GM21737 (cell line): Measurements from ENCODE around the gene KNSTRN.

Source experiments
- ATAC-seq: cut with Tn5 transposase; IDR thresholded peaks from one replicate; pipeline ENCODE4 v1.9.1; 2021; ENCODE audit warnings: mild to moderate bottlenecking, moderate library complexity; ENCODE audit not compliant: unreplicated experiment

Gene KNSTRN

DNA sequence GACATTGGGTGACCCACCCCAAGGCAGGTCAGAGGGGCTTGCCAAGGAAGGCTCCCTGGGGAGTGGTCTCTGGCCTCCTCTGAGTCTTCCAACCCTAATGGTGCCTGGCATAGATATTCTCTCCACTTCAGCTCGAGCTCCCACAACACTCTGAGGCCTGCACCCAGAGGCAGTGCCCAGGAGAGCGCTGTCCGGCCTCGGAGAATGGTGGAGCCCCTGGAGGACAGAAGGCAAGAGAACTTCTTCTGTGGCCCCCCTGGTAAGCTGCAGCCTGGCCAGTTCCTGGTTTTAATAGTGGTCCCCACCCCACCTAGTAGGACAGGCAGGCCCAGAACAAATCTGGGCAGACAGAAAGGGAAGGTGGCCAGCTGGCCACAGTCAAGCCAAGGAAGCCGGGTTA lies 17.5 kb upstream of the KNSTRN start:
- no peak for ATAC-seq

DNA sequence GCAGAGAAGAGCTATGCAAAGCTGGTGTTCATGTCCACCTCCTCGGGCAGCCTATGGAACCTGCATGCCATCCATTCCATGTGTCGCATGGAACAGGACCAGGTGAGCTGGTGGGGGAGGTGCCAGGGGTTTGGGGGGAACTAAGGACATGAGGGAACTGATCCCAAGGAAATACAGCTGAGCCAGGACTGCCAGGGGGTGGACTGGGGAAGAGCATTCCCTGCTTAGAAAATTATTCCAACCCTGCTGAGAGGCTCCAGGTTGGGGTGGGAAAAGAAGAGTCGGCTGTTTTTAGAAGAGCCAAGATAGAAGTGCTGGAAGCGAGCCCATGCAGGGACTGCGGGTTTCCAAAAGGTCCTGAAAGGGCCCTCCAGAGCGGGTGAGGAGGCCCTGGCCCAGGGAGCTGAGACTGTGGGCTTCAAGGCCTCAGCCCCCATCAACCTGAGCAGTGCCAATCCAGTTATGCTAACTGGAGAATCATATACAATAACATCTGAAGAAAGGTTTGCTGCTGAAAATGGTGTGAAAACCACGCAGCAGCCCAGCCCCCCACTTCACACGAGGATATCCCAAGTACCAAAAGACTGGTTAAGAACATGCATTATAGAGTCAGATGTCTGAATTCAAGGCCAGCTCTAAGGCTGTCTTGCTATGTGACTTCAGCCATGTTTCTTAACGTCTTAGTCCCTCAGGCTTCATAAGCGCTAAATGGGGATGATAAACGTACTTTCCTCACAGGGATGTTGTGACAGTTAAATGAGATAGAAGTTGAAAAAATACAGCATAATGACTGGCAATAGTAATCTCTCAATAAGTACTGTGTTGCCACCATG lies 16.7 kb upstream of the KNSTRN start:
- ATAC-seq, result no peak

DNA sequence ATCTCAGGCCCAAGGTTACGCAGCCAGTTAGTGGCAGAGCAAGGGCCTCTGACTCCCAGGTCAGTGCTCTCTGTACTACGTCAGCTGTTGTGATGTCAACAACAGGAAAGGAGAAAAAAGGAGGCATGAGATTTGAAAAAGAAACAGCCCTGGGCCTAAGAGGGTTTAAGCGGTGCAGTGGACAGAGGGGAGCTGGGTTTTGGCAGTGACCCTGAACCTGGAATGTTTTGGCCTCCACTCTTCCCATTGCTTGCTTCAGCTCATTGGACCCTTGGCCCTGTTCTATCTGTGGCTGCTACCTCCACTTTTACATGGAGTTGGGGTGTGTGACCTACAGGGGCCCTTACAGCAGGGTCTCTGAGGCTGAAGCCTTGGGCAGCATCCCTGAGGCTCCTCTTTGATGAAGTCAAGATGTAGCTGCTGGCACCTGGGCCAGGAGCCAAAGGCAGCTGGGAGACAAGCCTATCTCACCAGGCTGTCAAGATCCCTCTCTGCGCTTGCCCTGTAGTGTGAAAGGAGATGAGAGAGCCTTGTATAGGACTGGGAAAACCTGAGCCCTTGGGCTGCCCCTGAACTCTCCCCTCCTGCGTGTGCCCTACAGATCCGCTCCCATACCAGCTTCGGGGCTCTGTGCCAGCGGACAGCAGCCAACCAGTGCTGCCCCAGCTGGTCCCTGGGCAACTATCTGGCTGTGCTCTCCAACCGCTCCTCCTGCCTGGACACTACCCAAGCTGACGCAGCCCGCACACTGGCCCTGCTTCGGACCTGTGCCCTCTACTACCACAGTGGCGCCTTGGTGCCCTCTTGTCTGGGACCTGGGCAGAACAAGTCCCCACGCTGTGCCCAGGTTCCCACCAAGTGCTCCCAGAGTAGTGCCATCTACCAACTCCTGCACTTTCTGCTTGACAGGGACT lies 15.8 kb upstream of the KNSTRN start:
- ATAC-seq, result no peak

DNA sequence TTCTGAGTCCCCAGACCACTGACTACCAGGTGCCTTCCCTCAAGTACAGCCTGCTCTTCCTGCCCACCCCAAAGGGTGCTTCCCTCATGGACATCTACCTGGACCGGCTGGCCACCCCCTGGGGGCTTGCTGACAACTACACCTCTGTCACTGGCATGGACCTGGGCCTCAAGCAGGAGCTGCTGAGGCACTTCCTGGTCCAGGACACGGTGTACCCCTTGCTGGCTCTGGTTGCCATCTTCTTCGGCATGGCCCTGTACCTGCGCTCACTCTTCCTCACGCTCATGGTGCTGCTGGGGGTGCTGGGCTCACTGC lies 15.2 kb upstream of the KNSTRN start:
- no peak for ATAC-seq

DNA sequence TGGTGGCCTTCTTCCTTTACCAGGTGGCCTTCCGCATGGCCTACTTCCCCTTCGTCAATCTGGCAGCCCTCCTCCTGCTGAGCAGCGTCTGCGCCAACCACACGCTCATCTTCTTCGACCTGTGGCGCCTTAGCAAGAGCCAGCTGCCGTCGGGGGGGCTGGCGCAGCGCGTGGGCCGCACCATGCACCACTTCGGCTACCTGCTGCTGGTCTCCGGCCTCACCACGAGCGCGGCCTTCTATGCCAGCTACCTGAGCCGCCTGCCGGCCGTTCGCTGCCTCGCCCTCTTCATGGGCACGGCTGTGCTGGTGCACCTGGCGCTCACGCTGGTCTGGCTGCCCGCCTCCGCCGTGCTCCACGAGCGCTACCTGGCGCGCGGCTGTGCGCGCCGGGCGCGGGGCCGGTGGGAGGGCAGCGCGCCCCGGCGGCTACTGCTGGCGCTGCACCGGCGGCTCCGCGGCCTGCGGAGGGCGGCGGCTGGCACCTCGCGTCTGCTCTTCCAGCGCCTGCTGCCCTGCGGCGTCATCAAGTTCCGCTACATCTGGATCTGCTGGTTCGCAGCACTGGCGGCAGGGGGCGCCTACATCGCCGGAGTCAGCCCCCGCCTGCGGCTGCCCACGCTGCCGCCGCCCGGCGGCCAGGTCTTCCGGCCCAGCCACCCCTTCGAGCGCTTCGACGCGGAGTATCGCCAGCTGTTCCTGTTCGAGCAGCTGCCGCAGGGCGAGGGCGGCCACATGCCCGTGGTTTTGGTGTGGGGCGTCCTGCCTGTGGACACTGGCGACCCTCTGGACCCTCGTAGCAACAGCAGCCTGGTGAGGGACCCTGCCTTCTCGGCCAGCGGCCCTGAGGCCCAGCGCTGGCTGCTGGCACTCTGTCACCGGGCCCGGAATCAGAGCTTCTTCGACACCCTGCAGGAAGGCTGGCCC lies 14.6 kb upstream of the KNSTRN start:
- peak; percentile 82 for ATAC-seq

DNA sequence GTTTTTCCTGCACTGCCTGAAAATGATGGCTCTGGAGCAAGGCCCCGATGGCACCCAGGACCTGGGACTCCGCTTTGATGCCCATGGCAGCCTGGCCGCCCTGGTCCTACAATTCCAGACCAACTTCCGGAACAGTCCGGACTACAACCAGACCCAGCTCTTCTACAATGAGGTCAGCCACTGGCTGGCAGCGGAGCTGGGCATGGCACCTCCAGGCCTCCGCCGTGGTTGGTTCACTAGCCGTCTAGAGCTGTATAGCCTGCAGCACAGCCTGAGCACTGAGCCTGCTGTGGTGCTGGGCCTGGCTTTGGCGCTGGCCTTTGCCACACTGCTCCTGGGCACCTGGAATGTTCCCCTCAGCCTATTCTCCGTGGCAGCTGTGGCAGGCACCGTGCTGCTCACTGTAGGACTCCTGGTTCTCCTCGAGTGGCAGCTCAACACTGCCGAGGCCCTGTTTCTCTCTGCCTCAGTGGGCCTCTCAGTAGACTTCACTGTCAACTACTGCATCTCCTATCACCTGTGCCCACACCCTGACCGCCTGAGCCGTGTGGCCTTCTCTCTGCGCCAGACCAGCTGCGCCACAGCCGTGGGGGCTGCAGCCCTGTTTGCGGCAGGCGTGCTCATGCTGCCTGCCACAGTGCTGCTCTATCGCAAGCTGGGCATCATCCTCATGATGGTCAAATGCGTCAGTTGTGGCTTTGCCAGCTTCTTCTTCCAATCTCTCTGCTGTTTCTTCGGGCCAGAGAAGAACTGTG lies 13.6 kb upstream of the KNSTRN start:
- ATAC-seq, result no peak

DNA sequence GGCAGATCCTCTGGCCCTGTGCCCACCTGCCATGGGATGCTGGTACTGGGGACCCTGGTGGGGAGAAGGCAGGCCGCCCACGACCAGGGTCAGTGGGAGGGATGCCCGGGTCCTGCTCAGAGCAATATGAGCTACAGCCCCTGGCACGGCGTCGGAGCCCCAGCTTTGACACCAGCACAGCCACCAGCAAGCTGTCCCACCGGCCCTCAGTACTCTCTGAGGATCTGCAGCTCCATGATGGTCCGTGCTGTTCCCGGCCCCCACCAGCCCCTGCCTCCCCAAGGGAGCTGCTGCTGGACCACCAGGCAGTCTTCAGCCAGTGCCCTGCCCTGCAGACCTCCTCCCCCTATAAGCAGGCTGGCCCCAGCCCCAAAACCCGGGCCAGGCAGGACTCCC lies 13.0 kb upstream of the KNSTRN start:
- no peak for ATAC-seq

DNA sequence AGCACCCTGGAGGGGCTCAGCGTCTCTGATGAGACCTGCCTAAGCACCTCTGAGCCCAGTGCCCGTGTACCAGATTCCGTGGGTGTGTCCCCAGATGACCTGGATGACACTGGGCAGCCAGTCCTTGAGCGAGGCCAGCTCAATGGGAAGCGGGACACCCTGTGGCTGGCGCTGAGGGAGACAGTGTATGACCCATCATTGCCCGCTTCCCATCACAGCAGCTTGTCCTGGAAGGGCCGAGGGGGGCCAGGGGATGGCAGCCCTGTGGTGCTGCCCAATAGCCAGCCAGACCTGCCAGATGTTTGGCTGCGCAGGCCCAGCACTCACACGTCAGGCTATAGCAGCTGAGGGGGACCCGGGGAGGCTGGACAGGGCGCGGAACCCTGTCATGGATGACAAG lies 12.6 kb upstream of the KNSTRN start:
- no peak for ATAC-seq

DNA sequence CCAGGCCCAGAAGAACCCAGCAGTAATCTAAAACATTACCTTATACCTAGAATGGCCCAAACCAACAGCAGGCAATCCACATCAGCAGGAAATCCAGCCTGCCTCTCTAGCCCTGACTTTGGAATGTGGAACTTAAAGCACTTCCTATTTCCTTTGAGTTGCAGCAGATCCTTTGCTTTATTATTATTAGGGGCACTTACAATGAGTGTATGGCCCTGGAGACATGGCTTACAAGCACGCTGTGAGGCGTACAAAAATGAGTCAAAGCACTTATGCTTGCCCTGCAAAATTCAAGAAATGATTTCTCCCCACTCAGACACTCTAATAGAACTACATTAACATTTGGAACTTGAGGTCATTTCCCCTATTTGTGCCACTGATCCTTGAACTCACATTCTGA lies 9.5 kb upstream of the KNSTRN start:
- no peak for ATAC-seq

DNA sequence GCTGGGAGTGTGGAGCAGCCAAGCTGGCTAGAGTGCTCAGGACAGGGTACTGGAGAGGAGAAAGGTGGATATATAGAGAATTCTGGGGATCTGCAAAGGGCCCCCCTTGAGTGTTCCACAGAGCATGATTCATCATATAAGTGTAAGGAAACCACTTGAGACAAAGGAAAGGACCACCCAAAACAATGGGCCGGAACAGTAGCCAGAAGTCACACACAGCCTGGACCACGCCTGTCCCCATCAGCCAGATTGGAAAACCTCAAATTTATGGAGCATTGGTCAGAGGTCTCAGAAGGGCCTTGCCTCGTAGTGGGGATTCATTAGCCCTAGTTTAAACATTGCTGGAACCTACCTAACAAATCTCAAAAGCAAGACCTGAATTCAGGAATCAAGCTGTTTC lies 4.9 kb upstream of the KNSTRN start:
- no peak for ATAC-seq

DNA sequence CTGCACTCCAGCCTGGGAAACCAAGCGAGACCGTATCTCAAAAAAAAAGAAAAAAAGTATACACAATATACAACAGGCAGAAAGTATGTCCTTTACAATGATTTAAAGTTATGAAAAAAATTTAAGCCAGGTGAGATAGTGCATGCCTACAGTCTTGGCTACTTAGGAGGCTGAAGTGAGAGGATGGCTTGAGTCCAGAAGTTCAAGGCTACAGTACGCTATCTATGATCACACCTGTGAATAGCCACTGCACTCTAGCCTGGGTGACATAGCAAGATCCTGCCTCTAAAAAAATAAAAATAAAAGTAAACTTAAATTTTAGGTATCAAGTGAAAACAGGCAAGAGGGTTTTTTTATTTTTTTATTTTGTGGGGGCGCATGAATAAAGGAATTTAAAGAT lies 3.1 kb upstream of the KNSTRN start:
- ATAC-seq, result no peak

DNA sequence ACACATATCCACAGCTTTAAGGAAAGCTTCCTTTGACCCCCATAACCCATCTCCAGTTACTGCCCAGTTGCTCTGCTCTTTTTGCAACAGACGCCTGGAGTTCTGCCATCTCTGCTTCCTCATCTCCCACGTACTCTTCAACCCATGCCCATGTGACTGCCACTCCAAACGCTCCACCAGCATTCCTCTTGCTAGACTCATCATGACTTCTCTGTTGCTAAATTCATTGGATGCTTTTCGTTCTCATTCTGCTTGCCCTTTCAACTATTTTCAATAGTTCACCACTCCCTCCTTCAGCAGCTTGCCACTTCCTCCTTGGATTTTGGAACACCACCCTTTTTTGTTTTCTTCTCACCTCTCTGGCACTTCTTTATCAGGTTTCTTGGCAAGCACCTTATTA lies 2.7 kb upstream of the KNSTRN start:
- no peak for ATAC-seq

DNA sequence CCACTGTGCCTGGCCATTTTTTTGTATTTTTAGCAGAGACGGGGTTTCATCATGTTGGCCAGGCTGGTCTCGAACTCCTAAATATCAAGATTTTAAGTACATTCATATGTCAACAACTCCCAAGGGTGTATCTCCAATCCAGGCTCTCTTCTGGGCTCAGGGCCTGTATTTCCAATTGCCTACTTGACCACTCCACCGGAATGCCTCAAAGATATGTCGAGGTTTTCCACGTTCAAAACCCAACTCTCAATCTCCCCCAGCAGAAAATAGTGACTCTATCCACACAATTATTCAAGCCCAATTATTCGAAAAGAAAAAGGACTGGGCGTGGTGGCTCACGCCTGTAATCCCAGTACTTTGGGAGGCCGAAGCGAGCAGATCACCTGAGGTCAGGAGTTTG lies 1.9 kb upstream of the KNSTRN start:
- no peak for ATAC-seq

DNA sequence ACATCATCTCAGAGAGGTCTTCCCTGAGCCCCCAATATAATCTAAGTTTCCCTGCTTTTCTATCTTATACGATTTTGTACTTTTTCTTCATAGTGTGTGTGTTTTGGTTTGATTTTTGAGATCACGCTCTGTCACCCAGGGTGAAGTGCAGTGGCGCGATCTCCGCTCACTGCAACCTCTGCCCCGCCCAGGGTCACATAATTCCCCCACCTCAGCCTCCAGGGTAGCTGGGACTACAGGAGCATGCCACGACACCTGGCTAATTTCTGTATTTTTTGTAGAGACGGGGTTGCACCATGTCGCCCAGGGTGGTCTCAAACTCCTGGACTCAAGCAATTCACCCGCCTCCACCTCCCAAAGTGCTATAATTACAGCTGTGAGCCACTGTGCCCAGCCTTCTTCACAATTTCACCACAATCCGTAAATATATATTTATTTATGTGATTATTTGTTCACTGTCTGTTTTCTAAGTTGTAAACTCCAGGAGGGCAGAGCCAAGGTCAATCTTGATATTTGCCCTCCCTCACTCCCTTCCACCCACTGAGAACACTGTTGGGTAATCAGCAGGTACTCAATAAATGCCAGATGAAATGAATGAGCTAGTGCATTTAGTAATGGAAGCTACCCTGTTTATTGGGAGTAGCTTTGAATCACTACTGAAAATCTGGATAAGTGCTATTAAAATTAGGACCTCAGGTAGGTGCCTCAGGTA lies 547 bp upstream of the KNSTRN start:
- ATAC-seq, result no peak

DNA sequence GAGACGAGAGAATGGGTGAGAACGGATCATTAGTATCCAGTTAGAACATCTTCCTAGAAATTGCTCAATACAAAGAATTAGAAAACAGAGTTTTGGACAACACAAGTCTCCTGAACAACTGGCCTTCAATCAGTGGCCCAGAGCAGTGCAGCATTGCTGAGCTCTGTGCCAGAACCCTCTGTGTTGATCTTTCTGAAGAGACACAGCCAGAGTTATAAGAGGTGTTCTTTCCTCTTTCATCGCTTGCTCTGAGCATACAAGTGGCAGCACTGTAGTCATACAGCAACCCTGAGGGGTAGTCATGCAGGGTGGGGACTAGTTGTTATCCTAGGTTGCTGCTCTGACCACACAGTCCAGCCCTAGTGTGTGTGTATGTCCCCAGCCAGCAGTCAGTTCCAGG lies 4.0 kb downstream of the KNSTRN start:
- no peak for ATAC-seq

DNA sequence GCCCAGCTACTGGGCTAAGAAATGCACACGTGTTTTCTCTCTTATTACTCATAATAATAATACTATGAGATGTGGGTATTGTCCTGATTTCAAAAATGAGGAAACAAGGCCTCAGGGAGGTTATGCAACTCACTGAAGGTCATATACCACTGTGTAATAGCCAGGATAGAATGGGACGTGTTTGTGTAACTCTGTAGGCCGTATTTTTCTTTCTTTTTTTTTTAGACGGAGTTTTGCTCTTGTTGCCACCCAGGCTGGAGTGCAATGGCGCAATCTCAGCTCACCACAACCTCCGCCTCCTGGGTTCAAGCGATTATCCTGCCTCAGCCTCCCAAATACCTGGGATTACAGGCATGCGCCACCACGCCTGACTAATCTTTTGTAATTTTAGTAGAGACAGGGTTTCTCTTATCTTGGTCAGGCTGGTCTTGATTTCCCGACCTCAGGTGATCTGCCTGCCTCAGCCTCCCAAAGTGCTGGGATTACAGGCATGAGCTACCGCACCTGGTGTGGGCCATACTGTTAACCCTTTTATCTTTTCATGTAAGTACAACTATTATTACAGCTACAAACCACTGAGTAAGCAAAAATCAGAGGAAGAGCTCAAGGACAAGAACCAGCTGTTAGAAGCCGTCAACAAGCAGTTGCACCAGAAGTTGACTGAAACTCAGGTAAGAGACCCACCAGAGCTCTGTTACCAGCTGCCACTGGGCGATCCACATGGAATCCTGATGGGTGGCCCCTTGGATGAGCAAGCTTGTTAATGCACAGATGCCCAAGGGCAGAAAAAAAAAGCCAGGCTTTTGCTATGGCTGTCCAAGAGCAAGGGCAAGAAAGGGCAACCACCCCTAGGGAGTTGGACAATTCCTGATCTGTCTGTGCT lies 6.7 kb downstream of the KNSTRN start:
- ATAC-seq, result no peak

DNA sequence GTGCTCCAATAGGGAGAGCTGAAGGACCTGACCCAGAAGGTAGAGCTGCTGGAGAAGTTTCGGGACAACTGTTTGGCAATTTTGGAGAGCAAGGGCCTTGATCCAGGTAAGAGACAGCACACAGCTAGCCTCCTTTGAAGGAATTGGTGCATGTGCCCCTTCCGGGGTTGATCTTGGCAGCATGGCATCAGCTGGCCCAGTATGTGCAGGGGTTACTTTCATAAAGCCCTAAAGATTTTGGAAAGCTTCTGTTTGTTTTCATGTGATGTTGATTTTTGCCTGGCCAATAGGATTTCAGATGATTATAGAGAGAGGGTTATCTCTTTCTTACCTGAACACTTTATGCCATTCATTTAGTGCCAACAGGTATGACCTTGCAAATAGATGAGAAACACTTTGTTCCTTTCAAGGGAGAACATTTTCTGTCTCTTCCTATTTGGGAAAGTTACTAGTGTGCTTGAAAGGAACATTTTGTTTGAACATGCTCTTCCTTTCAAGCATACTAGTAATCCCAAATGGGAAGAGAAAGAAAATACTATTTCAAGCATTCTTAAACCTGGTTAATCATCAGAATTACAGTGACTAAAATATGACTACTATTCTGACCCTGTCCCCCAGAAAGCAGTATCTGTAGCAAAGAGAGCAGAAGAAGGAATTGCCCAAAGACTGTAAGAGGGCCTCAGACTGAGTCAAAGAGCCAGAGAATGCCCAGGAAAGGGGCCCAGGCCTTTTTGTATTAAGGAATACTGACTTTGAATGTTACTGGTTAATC lies 7.5 kb downstream of the KNSTRN start:
- no peak for ATAC-seq
